Stimulated activated CD4-positive, alpha-beta T cell treated with anti-CD3 and anti-CD28 coated beads, Interleukin-2, amount 100 ng/mL, for 24 hours (primary cell): ENCODE measurements around the gene SLC2A13.

Experiments
- DNase-seq, 2 donors: peaks; one replicate each; pipeline ENCODE4 v3.0.0-alpha.2; 2020

The SLC2A13 gene

GRCh38 chr12:39712334-39712733 lies 393.5 kb downstream of the SLC2A13 start:
- DNase-seq, result no peak
